Fibroblast of peridontal ligament (primary cell): ENCODE data around the gene CDC42EP4.
A peak's percentile ranks its signal among the peaks of the same experiment; 100 is the strongest.

ENCODE experiments used
- DNase-seq: peaks from one replicate; pipeline ENCODE4 v3.0.0-alpha.2; 2010; ENCODE audit errors: extremely low read depth

The CDC42EP4 gene

GRCh38 chr17:73255671-73256181 is 56.1 kb downstream of the CDC42EP4 start:
- peak; percentile 41 for DNase-seq

DNA sequence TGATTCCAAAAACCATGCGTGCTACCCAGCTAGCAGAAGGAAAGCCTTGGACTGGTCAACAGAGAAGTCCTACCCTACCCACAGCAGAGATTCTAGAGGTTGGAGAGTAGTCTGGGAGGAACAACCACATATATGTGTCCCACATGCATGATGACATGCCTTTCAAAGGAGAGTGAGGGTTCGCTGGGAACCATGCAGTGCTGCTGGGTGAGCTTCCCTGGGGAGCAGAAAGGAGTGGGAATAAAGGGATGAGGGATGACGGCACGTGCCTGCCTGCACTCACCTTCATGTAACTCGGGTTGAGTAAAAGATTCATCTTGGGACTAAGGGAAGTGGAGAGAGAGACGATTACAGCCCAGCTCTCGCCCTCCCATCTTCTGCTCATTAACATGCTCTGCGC is 59.9 kb downstream of the CDC42EP4 start:
- DNase-seq: no peak

DNA sequence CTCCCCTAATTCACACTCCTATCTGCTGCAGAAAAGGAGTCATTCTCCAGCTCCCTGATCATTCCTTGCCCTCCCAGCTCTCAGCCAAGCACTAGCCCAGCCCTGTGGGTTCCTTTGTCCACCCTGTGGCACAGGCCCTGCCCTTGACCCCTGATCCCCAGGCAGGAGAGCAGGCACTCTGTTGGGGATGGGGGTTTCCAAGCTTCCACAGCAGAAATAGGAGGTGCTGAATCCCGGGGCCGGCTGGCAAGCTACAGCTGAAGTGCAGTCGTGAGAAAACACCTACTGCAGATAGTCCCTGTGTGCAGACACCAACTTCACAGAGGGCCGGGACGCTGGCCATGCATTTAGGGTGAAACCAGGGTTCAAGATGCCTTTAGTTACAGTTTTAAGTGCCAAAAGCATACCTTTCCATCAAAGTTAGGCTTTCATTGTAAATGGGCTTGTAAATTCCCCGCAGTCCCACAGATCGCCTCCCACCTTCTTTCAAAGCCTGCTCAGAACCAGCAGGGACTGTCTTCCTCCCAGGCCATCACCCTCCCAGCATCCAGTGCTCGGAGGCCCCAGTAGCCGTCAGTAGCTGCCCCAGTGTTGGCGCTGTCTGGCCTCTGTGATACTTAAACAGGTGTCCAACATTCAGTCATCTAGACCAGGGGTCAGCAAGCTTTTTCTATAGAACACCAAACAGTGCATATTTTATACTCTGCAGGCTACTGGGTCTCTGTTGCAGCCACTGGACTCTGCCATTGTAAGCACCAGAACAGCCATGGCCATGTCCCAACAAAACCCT is 60.8 kb downstream of the CDC42EP4 start:
- DNase-seq: no peak

- DNase-seq: no peak
Observed at GRCh38 chr17:73249700-73250099, 62.1 kb downstream of the CDC42EP4 start.

- DNase-seq: no peak
Observed at GRCh38 chr17:73248532-73248931, 63.3 kb downstream of the CDC42EP4 start.

GRCh38 chr17:73247726-73248125 is 64.1 kb downstream of the CDC42EP4 start:
- DNase-seq: peak; percentile 44

- no peak for DNase-seq
Observed at GRCh38 chr17:73240561-73240960, 71.2 kb downstream of the CDC42EP4 start.

- DNase-seq: no peak
Observed at GRCh38 chr17:73237714-73238113, 74.1 kb downstream of the CDC42EP4 start.

DNA sequence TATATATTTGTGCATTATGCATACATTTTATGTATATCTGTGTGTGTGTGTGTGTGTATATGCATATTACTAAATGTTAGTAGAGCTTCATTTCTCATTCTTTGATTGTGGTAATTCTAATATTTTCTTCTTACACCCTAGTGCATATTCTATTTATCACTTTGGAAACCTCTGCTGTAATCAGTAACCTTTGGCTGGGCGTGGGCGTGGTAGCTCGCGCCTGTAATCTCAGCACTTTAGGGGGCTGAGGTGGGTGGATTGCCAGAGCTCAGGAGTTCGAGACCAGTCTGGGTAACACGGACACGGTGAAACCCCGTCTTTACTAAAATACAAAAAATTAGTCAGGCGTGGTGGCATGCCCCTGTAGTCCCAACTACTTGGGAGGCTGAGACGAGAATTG is 77.1 kb downstream of the CDC42EP4 start:
- DNase-seq: no peak
